Mucosa of descending colon (tissue), 3 donors: Measurements from ENCODE around the gene PAFAH2. TPM values are rescaled to one million over a fixed set of nuclear protein-coding genes. Genes with fewer than 3 reads are reported as not detected.

ENCODE experiments used
- ATAC-seq: fragments of 200-7000 bp; cut with Tn5 transposase; one replicate; pipeline ENCODE4 v1.9.1; 2020; ENCODE audit warnings: mild to moderate bottlenecking, moderate library complexity
- DNase-seq, 3 donors: peaks; one replicate each; pipeline ENCODE4 v3.0.0-alpha.2; 2020
- H3K36me3 ChIP-seq: fragments of 200-600 bp; one replicate; pipeline ENCODE4 v1.8.0; 2021; ENCODE audit warnings: low read depth, mild to moderate bottlenecking
- H3K4me1 ChIP-seq: fragments of 200-600 bp; one replicate; pipeline ENCODE4 v1.8.0; 2021; ENCODE audit warnings: low read depth, mild to moderate bottlenecking
- H3K4me3 ChIP-seq: fragments of 200-600 bp; one replicate; pipeline ENCODE4 v1.8.0; 2021; ENCODE audit warnings: mild to moderate bottlenecking
- H3K9me3 ChIP-seq: fragments of 200-600 bp; one replicate; pipeline ENCODE4 v1.8.0; 2021; ENCODE audit warnings: mild to moderate bottlenecking
- intact Hi-C, 2 donors: fragments of 100-400 bp; cut with DNase I in 1 of 2; cut with micrococcal nuclease in 1 of 2; formaldehyde crosslinking; loops; one replicate each; pipeline versions ENCODE4 v1.11.0 to v1.11.1; 2022; cut with DNase I, micrococcal nuclease
- long read RNA-seq, 2 donors: library from polyadenylated mRNA; unstranded; transcript quantifications; one replicate each; pipeline ENCODE4 v2.0.0, GENCODE V29; 2019 to 2021
- total RNA-seq, 3 donors: library from RNA; stranded (reverse); fragmentation: NEBNext Ultra II Directional in 2 of 3; extraction: Animal tissue kit (Norgen Biotek cat#: 25700) in 2 of 3; gene quantifications; one replicate each; pipeline versions ENCODE4 v1.2.1 to v1.2.4, GENCODE V29; 2021 to 2023
- TF ChIP-seq, protein P1 (sequence below): fragments of 200-600 bp; IDR thresholded peaks from one replicate; pipeline ENCODE4 v1.8.0; 2022; ENCODE audit warnings: antibody characterized with exemption, mild to moderate bottlenecking
- donor health status: DM: no; HTN: no; CAD: no; lungs with moderate emphysema.
- donor health status: DM: no; HTN: no; CAD: no.
- donor health status: DM: no; HTN: yes; CAD: no.

The PAFAH2 gene
- total RNA-seq = 10 to 100 TPM; 25.8 to 51.8 (median 38.0) TPM
- long read RNA-seq, donor 1, transcript PAFAH2-201 (11 exons, 3,581 nt) = major isoform, 20 of 39 reads
- long read RNA-seq, donor 1, partial matches to known transcripts = 13 of 39 reads
- long read RNA-seq, donor 1, other reads (novel, unspliced or antisense) = 6 of 39 reads
- long read RNA-seq, donor 2, transcript PAFAH2-201 (11 exons, 3,581 nt) = major isoform, 23 of 36 reads
- long read RNA-seq, donor 2, partial matches to known transcripts = 4 of 36 reads
- long read RNA-seq, donor 2, other reads (novel, unspliced or antisense) = 9 of 36 reads

DNA sequence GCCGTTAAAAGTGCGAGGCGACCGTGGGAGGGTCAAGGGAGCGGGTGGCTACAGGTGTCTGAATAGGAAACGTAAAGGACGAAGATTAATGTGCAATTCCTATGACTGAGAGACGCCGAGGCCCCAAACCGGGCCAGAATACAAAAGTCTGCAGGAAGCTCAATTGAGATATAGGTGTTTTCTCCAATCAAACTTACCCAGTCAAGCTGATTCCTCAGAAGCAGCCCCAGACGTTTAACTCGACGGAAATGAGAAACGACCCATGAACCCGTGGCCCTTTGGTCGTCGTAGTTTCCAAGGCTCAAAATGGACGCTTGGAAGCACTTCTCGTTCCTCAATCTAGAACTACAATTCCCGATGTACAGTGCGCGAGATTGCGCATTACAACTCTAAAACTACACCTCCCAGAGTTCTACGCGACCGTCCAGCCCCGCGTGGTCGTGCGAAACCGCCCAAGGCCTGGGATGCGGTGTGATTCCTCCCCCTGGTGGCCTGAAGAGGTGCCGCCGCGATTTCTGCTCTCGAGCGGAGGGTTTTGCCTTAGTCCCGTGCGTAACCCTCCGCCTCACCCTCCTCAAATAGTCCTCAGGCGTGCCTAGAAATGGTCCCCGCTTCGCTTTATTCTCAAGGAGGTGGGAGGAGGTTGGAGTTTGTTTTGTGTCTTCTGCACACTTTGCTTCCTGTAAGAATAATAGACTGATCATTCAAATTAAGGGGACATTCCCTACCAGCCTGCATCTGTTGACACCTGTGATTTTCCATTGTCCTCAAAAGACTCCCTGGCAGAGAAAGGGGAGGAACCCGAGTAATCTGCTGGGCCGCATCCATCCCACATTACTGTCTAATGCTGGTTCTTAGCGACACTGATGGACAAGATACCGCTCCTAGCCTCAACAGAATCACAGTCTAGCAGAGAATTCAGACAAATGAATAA is at the start of gene PAFAH2:
Gene PAFAH2, minus strand, starts transcription at position 236 of the 934 bp plus-strand sequence. CDS start 7,247 bp downstream, outside the sequence.
- Histone ChIP-seq H3K36me3 (no peaks in the 10 kb centered on the region), H3K9me3 (no peaks in the 10 kb centered on the region), H3K4me3 (peak within 1 kb of the TSS; percentile 44), H3K4me1 (peaks cover 8% of the 10 kb centered on the region)
- peak; percentile 97 to 98 (median 97) for DNase-seq
- TF ChIP-seq, protein P1, sequence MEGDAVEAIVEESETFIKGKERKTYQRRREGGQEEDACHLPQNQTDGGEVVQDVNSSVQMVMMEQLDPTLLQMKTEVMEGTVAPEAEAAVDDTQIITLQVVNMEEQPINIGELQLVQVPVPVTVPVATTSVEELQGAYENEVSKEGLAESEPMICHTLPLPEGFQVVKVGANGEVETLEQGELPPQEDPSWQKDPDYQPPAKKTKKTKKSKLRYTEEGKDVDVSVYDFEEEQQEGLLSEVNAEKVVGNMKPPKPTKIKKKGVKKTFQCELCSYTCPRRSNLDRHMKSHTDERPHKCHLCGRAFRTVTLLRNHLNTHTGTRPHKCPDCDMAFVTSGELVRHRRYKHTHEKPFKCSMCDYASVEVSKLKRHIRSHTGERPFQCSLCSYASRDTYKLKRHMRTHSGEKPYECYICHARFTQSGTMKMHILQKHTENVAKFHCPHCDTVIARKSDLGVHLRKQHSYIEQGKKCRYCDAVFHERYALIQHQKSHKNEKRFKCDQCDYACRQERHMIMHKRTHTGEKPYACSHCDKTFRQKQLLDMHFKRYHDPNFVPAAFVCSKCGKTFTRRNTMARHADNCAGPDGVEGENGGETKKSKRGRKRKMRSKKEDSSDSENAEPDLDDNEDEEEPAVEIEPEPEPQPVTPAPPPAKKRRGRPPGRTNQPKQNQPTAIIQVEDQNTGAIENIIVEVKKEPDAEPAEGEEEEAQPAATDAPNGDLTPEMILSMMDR = peak; percentile 95
- peak; percentile 98 for ATAC-seq
- intact Hi-C loops = loop anchor here (5.0 kb wide), 1 partner anchor 101 kb away; no protein-coding TSS in a partner anchor

DNA sequence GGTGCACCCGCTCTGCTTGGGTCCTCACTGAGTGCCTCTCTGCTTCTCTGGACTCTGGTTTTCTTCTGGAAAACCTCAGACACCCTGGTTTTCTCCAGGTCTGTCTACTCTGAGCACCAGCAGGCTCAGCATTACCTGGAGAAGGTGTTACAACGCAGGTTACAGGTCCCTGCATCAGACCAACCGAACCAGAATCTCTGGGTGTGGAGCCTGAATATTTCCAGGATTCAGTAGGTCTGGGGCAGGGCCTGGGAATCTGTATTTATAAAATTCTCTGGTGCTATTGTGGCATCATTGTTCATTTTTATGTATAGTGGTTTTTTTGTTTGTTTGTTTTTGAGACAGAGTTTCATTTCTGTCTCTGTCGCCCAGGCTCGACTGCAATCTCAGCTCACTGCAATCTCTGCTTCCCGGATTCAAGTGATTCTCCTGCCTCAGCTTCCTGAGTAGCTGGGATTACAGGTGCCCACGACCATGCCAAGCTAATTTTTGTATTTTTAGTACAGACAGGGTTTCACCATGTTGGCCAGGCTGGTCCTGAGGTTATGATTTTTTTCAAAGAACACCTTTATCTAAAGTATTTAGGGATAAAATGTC is 49.5 kb upstream of the PAFAH2 start:
- TF ChIP-seq, protein P1 = no peak
- ATAC-seq = no peak
- DNase-seq = no peak
- intact Hi-C loops = no loop called here
- H3K36me3 ChIP-seq = no peaks in the 10 kb centered on the region
- H3K9me3 ChIP-seq = no peaks in the 10 kb centered on the region
- peaks cover 20% of the 10 kb centered on the region for H3K4me1 ChIP-seq
- H3K4me3 ChIP-seq = no peak overlapping the region

DNA sequence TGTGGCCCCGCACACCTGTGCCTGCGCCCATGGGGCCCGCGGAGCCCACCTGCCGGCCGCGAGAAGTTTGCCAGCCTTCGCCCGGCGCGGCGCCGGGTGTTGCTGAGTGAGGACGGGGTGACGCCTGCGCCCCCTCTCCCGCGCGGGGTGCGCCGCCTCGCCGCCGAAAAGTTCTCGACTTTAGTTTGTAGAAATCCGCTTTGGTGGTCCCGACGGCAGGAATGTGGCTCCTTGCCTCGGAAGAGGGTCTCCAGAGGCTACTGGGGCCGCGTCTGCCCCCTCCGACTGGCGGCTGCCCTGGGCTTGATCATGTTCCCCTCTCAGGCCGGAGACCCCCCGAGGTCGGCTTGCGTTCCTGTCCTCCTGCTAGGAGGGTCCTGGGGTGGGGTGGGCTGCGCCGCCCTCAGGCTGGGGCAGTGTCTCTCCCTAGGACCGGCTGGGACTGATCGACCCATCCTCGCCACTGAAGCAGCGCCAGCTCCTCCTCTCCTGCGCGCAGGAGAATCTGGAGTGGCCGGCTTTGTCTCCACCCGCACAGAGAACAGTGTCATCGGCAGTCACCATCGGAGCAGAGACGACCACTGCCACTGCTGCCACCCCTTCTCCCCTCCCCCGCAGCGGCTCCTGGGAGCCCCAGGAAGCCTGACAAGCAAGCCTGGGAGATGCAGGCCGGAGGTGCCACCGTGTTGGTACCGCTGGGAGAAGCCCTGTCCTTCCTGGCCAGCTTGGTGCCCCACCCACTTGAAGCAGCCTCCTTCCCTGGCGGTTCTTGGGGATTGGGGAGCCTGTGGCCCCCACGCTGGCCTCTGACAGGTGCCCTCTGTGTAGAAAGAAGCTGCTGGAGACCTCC is 48.6 kb upstream of the PAFAH2 start:
- ATAC-seq (no peak), DNase-seq (peak in 1 of 3 donors; percentile 34)
- TF ChIP-seq, protein P1 = no peak
- Histone ChIP-seq H3K36me3 (no peaks in the 10 kb centered on the region), H3K4me3 (no peak overlapping the region), H3K9me3 (no peaks in the 10 kb centered on the region), H3K4me1 (peaks cover 20% of the 10 kb centered on the region)
- intact Hi-C loops = no loop called here

DNA sequence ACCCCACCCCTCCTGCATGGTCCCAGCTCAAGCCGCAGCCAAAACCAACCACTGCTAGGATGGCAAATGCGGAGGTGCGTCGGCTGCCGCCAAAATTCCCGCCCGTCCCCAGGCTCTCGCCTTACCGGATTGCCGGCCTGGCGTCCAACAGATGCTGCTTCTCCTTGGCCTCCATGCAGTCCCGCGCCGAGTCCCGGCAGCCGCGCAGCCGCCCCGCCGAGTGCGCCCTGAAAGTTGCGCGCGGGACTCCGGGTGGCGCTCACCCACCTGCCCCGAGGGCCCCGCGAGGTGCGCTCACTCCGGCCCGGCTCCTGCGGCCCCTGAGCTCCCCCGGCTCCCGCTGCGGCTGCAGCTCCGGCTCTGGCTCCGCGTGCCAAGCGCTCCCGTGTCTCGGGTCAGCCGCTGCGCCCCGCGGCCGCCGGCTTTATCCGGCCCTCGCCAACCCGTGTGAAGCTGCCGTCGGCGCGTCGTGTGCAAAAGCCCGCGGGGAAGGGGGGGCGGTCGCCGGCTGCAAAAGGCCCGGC is 47.9 kb upstream of the PAFAH2 start, which contains the start of gene SLC30A2:
Gene SLC30A2, minus strand, starts transcription at position 397 of the 524 bp plus-strand sequence. Its CDS starts 222 bp downstream, at position 175.
- ATAC-seq = peak; percentile 24
- Histone ChIP-seq H3K9me3 (no peaks in the 10 kb centered on the region), H3K4me1 (peaks cover 20% of the 10 kb centered on the region), H3K36me3 (no peaks in the 10 kb centered on the region), H3K4me3 (no peak within 1 kb of the TSS)
- TF ChIP-seq, protein P1 = no peak
- DNase-seq = peak in 1 of 3 donors; percentile 46
- intact Hi-C loops = no loop called here
